GM18907 (cell line): ENCODE measurements around the gene CLSTN1.
A peak's percentile ranks its signal among the peaks of the same experiment; 100 is the strongest.

Experiments
- ATAC-seq: cut with Tn5 transposase; IDR thresholded peaks from one replicate; pipeline ENCODE4 v1.9.1; 2021; ENCODE audit warnings: mild to moderate bottlenecking, moderate library complexity; ENCODE audit not compliant: unreplicated experiment

CLSTN1 gene

GRCh38 chr1:9823943-9824701 lies at the start of gene CLSTN1:
TSS of gene CLSTN1 (minus strand) at chr1:9823965. CDS start at chr1:9823733, 232 bp downstream.
- peak; percentile 56 for ATAC-seq

- ATAC-seq, result no peak
Observed at GRCh38 chr1:9873385-9873784, 49.6 kb upstream of the CLSTN1 start.

- ATAC-seq, result no peak
Observed at GRCh38 chr1:9872430-9873165, 48.8 kb upstream of the CLSTN1 start.

- ATAC-seq, result no peak
Observed at GRCh38 chr1:9871707-9872425, 48.1 kb upstream of the CLSTN1 start.

- ATAC-seq, result no peak
Observed at GRCh38 chr1:9871021-9871420, 47.3 kb upstream of the CLSTN1 start.

- no peak for ATAC-seq
Observed at GRCh38 chr1:9870572-9870971, 46.8 kb upstream of the CLSTN1 start.

GRCh38 chr1:9869831-9870251 lies 46.1 kb upstream of the CLSTN1 start:
- ATAC-seq, result no peak

- ATAC-seq, result no peak
Observed at GRCh38 chr1:9868244-9868590, 44.5 kb upstream of the CLSTN1 start.

- ATAC-seq, result no peak
Observed at GRCh38 chr1:9867408-9868243, 43.9 kb upstream of the CLSTN1 start.

- no peak for ATAC-seq
Observed at GRCh38 chr1:9866836-9867235, 43.1 kb upstream of the CLSTN1 start.

- no peak for ATAC-seq
Observed at GRCh38 chr1:9865724-9866123, 42.0 kb upstream of the CLSTN1 start.

GRCh38 chr1:9863371-9863770 lies 39.6 kb upstream of the CLSTN1 start:
- ATAC-seq, result no peak

GRCh38 chr1:9861360-9861759 lies 37.6 kb upstream of the CLSTN1 start:
- no peak for ATAC-seq

- no peak for ATAC-seq
Observed at GRCh38 chr1:9860887-9861286, 37.1 kb upstream of the CLSTN1 start.

GRCh38 chr1:9859281-9860014 lies 35.7 kb upstream of the CLSTN1 start:
- ATAC-seq, result no peak

GRCh38 chr1:9858293-9859035 lies 34.7 kb upstream of the CLSTN1 start:
- ATAC-seq, result no peak

GRCh38 chr1:9855186-9855585 lies 31.4 kb upstream of the CLSTN1 start:
- no peak for ATAC-seq

- ATAC-seq, result no peak
Observed at GRCh38 chr1:9853249-9853595, 29.5 kb upstream of the CLSTN1 start.

- ATAC-seq, result no peak
Observed at GRCh38 chr1:9852410-9853248, 28.9 kb upstream of the CLSTN1 start.
